Stimulated activated naive CD8-positive, alpha-beta T cell treated with anti-CD3 and anti-CD28 coated beads, Interleukin-15, Interleukin-2, amounts not matched to agents 100 U/mL and 50 U/mL, for 24 hours (primary cell): ENCODE results near the gene C20orf144.

ENCODE experiments used
- ATAC-seq: fragments of 150-1000 bp; cut with Tn5 transposase; one replicate; pipeline ENCODE4 v1.10.0; 2021
- DNase-seq: peaks from one replicate; pipeline ENCODE4 v3.0.0; 2021

Gene C20orf144

DNA sequence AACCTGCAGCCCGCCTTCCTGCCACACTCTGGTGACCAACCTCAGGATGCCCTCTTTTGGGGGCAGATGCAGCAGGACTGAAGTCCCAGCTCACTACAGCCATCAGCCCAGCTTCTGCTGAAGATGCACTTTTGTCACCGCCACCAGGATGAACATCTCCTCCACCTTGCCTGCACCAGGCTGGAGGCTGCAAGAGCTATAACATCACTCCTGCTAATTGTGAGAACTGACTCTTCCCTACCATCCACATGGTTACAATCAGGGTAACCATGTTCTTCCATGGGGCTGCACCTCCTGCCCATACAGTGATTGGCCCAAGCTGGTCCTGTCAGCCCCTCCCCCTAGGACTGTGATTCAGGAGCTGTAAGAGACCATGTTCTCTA lies 2.6 kb downstream of the C20orf144 start:
- DNase-seq, result peak; percentile 28
- ATAC-seq, result no peak

DNA sequence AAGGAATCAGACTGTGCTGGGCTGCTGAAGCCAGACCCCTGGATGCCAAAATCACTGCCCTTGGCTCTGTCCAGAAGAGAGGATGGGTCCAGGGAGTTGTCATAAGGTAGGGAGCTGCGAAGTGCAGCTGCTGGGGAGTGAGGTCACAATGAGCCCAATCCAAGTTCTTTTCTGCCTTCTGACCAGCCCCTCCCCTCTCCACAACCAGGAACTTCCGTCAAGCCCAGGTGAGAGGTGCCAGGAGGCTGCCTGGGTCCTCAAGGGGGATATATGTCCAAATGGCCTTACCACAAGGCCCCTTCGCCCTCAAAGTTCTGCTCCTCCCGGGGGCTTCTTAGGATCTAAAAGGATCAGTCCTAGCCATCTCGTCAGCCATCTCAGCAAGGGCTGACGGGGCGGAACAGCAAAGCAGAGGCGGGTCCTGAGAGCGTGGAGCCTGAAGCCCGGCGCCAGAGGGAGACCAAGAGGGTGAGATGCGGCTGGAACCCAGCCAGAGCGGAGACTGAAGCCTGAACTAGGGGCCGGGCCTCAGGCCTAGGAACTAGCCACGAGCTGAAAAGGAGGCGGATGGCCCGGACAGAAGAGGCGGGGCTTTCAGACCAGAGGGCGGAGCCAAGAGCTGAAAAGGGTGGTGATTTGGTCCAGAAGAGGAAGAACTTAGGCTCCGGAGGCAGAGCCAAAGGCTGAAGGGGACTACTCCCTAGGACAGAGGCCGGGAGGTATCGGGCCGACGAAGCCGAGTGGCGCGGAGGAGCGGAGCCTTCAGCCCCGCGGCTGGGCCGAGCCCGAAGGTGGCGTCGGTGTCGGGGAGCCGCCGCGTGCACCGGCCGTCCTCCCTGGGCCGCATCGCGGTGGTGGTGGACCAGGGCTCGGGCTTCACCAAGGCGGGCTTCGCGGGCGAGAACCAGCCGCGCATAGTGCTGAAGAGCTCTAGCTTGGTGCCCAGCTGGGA lies 4.4 kb downstream of the C20orf144 start, which contains the start of gene ACTL10:
ACTL10 (plus strand) TSS at position 651 of the 952 bp plus-strand sequence. CDS start 555 bp downstream, outside the sequence.
- peak; percentile 70 for ATAC-seq
- peak; percentile 91 for DNase-seq

DNA sequence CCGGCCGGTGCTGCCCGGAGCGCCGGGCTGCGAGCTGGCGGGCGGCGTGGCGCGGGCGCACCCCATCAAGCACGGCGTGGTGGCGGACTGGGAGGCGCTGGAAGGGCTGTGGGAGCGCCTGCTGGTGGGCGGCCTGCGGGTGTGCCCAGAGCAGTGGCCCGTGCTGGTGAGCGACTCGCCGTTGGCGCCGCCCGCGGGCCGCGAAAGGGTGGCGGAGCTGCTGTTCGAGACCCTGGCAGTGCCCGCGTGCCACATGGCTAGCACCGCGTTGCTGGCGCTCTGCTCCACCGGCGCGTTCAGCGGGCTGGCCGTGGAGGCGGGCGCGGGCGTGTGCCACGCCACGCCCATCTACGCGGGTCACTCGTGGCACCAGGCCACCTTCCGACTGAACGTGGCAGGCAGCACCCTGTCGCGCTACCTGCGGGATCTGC lies 5.1 kb downstream of the C20orf144 start:
- DNase-seq (peak; percentile 63), ATAC-seq (peak; percentile 20)

DNA sequence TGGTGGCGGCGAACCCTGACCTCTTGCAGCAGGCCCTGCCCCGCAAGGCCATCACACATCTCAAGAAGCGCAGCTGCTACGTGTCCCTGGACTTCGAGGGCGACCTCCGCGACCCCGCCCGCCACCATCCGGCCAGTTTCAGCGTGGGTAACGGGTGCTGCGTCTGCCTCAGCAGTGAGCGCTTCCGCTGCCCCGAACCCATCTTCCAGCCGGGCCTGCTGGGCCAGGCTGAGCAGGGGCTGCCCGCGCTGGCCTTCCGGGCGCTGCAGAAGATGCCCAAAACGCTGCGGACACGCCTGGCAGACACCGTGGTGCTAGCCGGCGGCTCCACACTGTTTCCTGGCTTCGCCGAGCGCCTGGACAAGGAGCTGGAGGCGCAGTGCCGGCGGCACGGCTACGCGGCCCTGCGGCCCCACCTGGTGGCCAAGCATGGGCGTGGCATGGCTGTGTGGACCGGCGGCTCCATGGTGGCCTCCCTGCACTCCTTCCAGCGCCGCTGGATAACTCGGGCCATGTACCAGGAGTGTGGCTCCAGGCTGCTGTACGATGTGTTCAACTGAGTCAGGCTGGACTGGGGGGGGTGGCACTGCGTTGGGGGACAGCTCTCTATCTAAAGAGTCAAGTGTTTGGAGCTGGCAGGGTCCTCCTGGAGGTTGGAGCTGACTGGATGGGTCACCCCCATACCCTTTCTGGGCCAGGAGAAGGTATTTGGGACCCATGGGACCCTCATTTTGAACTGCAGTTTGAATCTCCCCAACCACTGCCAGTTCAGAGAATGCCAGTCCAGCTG lies 5.7 kb downstream of the C20orf144 start:
- peak; percentile 63 for ATAC-seq
- peak; percentile 85 for DNase-seq

DNA sequence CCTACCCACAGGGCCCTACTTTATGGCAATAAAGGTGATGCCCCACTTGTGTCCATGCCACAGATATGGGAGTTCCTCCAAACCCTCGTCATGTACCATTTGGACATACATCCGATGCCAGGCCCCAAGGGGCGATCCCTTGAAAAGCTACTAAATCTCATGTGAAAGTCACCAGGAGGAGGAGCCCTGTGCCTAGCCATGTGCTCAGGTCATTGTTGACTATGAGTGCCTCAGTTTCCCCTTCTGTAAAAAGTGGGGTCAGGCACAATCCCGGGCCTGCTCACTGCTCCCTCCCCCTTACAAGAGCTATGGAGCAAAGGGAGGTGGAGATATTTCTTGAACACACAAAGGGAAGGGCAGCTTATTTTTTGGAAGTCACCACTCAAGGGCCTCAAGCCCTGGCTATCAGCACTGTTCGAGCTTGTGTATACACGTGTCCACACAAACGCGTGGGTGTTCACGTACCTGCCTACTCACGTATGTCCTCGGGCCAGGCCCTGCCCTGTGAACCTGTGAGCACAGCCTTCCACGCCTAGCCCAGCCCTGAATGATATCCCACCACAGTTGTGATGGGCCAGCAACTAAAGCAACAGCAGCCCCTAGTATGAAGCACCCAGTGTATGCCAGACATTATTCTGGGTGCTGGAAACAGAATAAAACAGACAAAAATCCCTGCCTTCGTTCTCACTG lies 6.5 kb downstream of the C20orf144 start:
- DNase-seq (no peak), ATAC-seq (no peak)

DNA sequence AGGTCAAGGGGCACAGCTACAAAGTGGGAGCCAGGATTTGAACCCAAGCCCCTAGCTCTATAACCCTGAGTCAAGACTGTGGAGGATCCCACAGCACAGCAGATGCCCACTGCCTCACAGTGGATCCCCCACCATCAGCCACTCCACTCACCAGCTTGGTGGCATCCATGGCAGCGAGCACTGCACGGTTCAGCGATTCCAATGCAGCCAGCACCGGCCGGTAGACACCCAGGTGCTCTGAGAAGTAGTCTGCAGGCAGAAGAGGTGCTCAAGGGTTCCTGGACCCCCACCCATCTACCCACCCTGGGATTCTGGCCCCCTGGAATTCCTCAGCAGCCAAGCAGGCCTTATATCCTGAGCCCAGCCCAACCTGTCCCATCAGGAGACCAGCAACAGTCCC lies 7.1 kb downstream of the C20orf144 start:
- no peak for ATAC-seq
- DNase-seq, result no peak

DNA sequence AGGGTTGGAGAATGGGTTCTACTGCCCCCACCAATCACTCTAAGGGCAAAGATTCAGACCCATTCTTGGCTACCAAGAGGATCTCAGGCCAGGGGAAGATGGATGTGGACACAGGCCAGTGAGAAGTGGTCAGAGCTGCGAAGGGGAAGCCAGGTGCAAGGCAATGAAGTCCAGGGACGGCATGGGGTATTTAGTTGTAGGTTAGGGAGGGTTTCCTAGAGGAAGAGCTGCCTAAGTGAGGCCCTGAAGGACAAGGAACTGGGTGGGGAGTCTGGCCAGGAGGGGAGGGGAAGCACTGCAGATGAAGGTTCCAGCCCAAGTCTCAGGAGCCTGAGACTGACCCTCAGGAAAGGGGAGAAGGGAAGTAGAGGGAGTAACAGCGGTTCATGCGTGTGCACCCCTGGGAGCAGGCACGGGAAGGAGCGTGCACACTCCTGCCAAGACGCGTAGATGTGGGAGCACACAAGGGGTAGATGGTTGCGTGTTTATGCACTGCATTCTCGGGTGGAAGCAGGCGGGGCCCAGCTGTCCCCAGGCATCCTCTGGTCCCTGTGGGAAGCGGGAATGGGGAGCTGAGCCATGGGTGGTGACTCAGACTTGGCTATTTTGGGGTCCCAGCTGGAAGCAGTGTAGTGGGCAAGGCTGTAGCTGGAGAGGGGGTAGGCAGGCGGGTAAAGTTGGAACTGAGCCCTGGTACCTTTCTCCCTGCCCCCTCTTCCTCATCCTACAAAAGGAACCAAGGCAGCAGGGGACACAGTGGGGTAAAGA lies 7.9 kb downstream of the C20orf144 start:
- no peak for ATAC-seq
- DNase-seq, result no peak

DNA sequence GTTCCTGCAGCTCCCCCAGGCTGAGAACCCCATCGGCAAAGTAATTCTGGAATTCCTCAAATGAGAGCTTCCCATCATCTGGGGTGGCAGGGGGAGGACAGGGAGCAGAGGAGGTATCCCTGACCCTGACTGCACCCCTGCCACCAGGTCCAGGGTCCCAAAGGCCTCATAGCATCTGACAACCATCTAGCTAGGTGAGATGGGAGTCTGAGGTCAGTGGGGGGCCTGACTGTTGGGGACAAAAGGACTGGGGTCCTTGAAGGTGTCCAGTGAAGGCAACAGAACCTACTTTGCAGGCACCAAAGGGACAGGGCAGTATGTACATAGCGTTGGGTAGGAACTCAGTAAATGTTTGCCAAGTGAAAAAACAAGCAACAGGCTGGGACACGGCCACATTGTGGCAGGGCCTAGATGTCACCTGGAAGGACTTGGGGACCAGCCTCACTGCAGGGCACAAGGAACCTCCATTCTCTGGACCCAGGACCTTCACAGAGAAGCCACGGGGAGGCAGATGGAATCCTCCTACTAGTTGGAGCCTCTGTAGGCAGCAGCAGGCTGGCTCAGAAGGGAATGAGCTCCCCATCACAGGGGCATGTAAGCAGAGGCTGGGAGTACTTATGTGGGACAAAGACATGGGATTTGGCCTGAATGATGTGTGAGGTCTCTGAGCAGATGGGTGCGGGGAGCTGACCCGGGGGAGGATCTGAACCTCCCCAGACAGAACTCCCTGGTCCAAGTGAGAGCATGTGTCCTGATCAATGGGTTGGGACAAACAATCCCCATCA lies 8.8 kb downstream of the C20orf144 start:
- DNase-seq, result no peak
- ATAC-seq, result no peak

DNA sequence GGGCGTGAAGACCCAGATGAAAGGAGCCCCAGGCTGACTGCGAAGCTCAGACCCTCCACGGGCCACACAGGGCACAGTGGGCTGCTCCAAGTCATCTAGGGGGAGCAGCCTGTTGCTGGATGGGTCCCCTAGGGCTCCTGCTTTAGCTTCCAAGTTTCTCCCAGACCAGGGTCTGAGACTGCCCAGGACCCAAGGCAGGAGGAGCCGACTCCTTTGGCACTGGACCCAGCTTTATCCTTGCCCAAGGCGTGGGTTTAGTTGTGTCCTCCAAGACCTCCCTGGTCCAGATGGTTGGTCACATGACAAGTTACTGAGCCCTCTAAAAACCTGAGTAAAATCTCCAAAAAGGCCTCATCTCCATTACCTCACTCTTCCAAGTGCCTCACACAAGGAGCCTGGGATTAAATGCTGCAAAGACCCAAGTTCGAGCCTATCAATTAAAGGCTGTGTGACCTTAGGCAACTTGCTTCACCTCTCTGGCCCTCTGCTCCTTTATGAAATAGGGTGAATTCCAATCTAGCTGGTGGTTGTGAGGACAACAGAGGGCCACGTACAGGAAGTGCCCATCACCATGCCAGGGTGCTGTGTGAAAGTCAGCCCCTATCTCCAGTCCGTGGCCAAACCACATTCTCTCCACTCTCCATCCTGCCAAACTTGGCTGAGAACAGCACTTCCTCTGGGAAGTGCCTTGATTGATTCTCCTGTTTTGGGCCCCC lies 9.6 kb downstream of the C20orf144 start:
- ATAC-seq (no peak), DNase-seq (no peak)

DNA sequence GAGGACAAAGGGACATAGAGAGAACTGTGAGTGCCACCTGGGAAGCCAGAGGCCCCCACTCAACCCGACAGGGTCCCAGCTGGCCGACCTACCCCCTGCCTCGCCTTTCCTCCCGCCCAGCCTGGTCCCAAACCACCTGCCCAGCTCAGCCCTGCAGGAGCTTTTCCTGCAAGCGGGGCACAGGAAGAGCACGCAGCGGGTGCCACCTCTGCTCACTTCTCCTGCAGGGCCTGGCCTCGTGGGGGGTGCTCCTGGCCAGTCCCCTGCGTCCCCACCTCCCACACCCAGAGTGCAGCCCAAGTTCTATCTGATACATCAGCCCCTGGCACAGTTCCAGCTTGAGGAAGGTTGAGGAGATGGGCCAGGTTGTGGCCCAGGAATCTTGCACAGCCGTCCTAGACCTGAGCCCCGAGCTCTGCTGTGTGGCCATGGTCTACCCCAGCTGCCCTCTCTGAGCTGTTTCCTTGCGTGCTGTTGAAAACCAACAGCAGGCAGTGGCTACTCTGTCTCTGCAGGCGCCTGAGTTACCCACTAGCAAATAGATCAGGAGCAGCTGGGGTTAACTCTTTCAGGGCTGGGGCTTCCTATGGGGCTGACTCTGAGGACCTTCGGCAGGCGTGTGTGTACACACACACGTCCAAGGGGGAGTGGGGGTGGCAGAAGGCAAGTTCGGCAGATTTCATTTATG lies 10.4 kb downstream of the C20orf144 start:
- no peak for DNase-seq
- no peak for ATAC-seq

DNA sequence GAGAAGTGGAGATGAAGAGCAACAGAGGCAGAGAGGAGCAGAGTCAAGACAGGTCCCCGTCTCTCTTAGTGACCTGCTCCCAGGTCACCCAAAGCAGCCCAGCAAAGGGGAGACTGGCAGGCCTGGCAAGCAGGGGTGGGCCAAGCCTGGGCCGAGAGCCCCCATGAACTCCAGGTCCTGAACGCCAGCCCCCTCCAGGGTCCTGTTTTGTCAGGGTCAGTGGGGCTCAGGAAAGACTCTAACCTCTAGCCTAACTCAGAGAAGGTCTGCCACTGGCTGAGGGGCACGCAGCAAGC lies 10.9 kb downstream of the C20orf144 start:
- ATAC-seq, result no peak

DNA sequence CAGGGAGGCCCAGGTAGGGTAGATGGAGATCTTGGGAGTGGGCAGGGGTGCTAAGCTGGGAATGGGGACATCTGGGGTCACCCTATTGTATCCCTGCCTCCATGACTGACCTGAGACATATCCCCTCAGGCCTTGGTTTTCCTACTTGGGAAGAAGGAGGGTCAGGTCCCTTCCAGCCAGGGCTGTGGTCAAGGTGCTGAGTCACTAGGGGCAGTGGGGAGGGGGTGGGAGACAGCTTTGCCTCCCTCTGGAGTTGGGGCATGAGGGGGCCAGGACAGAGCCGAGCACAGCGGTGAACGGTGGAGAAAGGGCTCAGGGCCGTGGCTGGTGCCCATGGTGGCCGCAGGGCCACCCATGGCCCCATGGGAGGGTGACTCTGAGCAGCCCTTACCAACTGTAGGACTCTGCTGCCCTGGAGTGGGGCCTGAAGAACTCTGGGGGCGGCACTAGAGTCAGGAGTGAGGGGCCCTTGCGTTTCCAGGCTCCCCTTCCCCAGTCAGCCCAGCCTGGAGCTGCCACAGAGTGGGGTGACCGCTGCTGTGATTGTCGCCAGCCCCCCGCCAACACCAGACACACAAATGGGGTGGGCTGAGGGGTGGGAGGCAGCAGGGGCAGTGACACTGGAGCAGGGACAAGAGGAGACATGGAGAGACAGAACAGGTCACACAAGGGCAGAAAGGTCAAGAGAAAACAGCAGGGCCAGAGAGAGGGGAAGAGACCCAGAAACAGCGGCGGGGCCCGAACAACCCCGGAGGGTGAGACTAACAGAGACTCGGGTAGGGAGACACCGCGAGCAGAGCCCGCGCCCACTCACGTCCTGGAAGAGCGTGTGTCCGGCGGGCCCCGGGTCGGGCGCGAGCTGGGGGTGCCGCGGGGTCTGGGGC lies 11.5 kb downstream of the C20orf144 start:
- DNase-seq (no peak), ATAC-seq (peak; percentile 44)

More for the DNA sequence above, 10.9 kb downstream of the C20orf144 start:
- DNase-seq, result no peak

DNA sequence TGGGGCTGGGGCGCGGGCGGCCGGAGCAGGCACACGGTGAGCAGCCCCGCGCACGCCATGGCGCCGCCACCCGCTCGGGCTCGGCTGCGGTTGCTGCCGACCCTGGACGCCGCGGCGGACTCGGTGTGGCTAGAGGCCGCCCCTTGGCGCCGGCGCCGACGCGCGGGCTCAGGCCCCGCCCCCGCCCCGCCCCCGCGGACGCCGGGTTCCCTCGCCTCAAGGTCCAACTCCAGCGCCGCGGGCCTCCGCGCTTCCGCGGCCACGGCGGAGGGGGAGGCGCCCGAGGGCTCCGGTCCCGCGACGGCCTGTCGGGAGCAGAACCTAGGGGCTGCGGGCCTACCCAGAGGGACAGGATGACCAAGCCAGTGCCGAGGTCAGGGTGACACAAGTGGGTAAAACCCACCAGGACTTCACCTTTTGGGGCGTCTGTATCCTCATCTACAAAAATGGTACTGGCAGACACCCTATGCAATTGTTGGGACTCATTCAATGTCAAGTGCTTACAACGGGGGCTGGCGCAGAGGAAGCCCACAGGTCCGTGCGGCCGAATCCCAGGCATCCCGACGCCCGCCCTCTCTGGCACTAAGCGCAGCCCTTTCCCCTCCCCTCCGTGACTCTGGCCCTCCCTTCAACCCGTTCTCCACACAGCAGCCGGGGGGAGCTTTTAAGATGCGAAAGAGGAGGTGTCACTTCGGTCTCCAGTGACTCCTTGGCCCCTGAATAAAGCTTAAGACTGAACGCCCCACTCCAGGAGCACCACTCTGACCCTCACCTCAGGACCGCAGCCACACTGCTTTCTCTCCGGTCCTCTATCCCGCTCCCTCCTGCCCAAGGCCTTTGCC lies 12.4 kb downstream of the C20orf144 start, which contains the start of gene NECAB3:
NECAB3 (minus strand) TSS at position 135 of the 842 bp plus-strand sequence; CDS start at position 59, 76 bp downstream.
- ATAC-seq (peak; percentile 73), DNase-seq (peak; percentile 75)

DNA sequence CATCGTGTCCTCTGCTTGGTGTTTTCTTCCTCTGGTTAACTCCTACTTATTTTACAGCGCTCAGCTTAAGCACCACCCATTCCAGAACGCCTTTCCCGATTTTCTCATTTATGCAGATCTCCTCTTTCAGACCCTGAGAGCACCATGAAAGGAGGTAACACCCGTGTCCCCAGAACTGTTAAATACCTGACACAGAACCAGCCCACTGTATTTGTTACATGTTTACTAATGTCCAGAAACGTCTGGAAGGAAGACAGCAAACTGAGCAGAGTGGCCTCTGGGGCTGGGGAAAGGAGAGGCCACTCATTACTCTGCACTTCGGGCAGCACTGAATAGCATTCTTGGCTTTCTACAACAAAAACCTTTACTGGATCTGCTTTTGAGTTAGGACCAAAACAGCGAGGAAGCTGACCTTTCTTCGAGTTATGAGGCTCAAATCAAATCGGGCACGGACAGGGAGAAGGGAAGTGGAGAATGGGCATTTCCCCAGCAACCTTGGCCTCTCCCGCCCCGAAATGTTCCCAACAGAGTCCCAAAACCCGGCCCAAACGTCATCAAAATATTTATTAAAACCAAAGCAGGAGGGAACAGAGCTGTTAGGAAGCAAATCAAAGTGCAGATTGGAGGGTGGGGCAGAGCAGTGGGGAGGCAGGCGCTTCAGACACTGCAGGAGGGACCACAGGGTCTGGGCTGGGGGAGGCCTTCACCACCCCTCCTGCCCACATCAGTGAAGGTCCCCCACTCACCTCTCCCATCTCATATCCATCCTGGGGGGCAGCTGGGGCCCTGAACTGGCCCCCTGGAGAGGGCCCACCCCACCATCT lies 13.2 kb downstream of the C20orf144 start:
- ATAC-seq (no peak), DNase-seq (no peak)

DNA sequence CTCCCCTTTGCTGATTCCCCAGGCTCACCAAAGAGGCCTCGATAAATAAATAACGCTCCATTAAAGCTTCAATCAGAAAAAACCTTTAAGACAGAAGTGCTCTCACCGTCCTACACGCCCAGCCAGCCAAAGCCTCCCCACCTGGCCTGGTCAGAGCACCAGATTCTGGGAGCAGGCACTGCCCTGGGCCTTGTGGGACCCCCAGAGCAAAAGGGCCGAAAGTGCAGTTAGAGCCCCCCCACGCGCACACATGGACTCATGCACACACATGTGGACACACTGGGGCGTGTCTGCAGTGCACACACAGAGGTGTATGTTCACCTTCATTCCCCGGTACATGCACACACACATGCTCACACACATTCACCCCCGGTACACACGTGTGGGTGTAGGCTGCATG lies 14.0 kb downstream of the C20orf144 start:
- ATAC-seq (no peak), DNase-seq (no peak)
